Measurements from ENCODE around the gene TFF2.

Gene TFF2

DNA sequence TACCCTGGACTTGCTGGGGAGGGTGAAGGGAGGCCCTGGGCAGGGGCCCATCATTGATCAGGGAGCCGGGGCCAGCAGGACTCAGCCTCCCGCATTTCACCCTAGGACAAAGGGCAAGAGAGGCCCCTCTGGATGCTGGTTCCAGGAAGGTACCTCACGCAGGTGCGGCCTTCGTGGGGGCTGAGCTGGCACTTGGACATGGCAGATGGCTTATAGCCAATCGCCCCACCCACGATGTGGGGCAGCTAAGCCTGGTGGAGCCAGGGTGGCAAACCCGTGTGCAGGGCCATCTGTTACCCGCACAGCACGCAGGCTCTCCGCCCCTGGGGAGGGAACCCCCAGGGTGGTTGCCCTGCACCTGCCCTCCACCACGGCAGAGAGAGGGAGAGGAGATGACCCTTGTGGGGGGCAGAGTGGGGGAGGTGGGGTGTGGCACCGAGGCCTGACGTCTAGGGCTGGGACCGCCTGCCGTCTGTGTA is 38.1 kb downstream of the TFF2 start:
- Mint-ChIP-seq H3K9me3 (no peaks in the 10 kb centered on the region), H3K4me3 (no peak overlapping the region), H3K27me3 (no peaks in the 10 kb centered on the region), H3K27ac (no peak overlapping the region), H3K4me1 (peaks cover 7% of the 10 kb centered on the region)
- ATAC-seq: peak; percentile 34
- no peak for DNase-seq

DNA sequence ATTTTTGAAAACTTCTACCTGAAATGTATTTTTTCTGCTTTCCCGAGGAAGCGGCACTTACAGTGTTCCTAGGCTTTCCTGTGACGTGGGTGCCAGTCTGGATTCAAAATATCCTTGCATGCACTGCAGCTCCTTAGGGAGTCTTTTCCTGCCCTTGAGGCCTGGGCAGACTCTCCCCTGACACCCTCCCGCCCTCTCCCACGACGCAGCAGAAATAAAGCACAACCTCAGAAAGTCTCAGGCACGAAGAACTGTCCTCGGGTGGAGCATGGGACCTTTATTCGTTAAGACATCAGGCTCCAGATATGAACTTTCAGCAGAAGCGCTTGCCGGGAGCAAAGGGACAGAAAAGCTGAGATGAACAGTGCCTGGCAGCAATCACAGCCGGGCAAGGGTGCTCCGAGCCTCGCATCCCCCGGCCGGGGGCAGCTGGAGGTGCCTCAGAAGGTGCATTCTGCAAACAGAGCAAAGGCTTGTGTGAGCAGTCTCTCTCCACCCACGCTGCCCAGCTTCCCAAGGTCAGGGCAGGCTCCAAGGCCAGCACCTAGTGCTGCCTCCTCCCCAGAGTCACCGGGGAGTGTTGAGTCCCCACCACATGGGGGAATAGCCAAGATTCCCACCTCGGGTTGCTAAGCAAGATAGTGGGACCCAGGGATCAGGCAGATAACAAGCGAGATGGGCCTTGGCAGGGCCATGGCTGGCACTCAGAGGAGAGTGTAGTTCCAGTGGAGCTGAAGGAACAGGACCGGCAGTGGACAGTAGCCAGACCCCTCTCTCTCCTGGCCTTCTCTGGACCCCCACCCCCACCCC is 38.8 kb downstream of the TFF2 start:
- H3K27me3 Mint-ChIP-seq: no peaks in the 10 kb centered on the region

DNA sequence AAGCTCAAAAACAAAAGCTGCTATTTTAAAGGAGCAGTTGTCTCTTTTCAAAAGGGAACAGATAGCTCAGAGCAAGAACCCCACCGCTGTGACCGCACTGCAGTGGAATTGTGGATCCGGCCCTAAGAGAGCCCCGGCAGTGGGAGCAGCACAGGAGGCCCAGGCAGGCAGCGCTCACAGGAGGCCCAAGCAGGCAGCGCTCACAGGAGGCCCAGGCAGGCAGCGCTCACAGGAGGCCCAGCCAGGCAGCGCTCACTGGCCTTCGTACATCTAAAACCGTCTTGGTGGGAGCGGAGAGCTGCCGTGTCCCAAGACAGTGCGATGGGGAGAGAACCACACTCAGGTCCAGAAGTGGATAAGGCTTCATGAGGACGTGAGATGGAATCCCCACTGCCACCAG is 39.6 kb downstream of the TFF2 start:
- Mint-ChIP-seq H3K27ac (no peak overlapping the region), H3K27me3 (no peaks in the 10 kb centered on the region)
- DNase-seq: no peak

More for the DNA sequence above, 38.8 kb downstream of the TFF2 start:
- no peak for ATAC-seq
- Mint-ChIP-seq H3K27ac (no peak overlapping the region), H3K4me1 (peaks cover 7% of the 10 kb centered on the region), H3K9me3 (no peaks in the 10 kb centered on the region), H3K4me3 (no peak overlapping the region)
- no peak for DNase-seq

DNA sequence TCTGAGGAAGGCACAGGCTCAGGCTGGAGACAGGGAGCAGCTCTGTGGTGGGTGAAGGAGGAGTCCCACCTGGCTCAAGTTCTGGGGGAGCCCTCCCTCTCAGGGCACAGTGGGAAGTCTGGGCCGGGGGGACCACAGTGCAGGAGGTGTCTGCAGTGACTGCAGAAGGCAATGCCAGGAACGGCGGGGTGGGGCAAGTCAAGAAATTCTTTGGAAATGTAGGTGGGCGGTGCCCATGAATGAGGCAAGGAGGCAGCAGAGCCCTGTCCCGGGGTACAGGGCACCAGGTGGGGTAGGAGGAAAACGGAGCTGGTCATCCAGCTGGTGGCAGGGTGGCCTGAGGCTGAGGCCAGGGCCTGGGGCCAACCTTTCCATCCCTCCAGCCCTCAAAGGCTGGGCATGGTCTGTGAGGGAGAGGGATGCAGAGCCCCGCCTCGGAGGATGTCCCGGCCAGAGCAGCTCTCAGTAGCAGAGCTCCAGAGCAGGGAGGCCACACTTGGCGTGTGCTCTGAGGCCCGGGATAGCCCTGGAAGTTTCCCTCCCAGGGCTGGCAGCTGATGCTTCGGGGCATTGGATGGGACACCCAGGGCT is 40.3 kb downstream of the TFF2 start:
- Mint-ChIP-seq H3K4me3 (no peak overlapping the region), H3K9me3 (no peaks in the 10 kb centered on the region), H3K27ac (no peak overlapping the region), H3K4me1 (peaks cover 15% of the 10 kb centered on the region), H3K27me3 (no peaks in the 10 kb centered on the region)
- ATAC-seq: no peak
- no peak for DNase-seq

More for the DNA sequence above, 39.6 kb downstream of the TFF2 start:
- Mint-ChIP-seq H3K4me1 (peaks cover 15% of the 10 kb centered on the region), H3K9me3 (no peaks in the 10 kb centered on the region), H3K4me3 (no peak overlapping the region)
- ATAC-seq: no peak

DNA sequence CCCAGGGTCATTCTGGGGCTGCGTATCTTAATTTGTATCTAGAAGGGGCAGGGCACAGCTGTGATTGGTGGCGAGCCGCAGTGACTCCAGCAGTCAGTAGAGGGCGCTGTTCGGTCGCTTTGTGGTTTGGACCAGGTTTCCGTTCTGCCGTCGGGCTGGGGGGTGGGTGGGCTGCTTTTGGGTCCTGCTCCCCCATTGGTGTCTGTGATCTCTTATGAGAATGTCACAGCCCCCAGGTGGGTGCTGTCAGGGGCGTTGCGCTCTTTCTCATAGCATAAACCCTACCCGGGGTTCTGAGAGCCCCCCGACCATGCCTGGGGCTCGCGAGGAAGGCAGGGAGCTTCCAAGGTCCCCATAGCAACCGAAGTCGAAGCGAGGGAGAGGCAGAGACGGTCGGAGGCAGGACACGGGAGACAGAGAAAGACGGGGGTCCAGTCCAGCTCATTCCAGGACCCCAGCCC is 41.0 kb downstream of the TFF2 start:
- peak; percentile 79 for ATAC-seq
- no peaks in the 10 kb centered on the region for H3K9me3 Mint-ChIP-seq
- H3K4me3 Mint-ChIP-seq: peak overlapping the region; percentile 19 to 31
- H3K27me3 Mint-ChIP-seq: no peaks in the 10 kb centered on the region
- peaks cover 15% of the 10 kb centered on the region for H3K4me1 Mint-ChIP-seq
- DNase-seq: peak; percentile 73 to 75
- no peak overlapping the region for H3K27ac Mint-ChIP-seq

DNA sequence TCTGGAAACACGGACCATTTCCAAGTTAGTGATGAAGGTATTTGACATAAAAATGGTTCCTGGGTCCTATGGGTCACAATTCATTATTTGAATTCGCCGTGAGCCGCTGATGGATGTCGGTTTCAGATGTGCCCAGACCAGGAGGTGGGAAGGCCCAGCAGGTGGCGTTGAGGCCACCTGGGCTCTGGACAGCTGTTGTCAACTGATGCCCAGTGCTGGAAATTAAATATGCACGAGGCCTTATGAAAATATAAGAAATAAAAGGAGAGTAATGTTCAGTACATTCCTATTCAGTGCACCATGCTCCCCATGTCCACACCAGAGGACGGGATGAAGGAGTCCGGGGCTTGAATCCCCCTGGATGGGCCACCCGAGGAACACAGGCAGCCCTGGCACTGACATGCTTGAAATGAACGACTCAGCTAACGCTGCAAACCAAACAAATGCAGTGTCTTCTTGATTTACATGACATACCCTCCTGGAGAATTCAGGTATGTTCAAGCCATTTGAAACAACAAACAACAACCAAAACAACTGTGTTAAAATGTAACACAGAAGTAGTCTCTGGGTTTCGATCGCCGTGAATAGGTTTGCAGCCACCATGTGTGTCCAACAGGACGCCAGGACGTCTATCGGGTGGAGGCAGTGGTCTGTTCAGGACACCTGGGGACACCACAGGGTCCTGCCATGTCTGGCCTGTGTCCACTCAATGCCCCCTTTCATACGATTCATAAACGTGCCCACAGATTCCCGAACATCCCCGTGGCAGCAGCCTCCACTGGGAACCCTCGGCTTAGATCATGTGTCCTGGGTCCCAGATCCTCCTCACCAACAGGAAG is 41.7 kb downstream of the TFF2 start:
- Mint-ChIP-seq H3K27ac (peak overlapping the region in 1 of 2 donors; percentile 67), H3K4me3 (no peak overlapping the region), H3K9me3 (no peaks in the 10 kb centered on the region), H3K4me1 (peaks cover 15% of the 10 kb centered on the region), H3K27me3 (no peaks in the 10 kb centered on the region)
- DNase-seq: no peak
- no peak for ATAC-seq

DNA sequence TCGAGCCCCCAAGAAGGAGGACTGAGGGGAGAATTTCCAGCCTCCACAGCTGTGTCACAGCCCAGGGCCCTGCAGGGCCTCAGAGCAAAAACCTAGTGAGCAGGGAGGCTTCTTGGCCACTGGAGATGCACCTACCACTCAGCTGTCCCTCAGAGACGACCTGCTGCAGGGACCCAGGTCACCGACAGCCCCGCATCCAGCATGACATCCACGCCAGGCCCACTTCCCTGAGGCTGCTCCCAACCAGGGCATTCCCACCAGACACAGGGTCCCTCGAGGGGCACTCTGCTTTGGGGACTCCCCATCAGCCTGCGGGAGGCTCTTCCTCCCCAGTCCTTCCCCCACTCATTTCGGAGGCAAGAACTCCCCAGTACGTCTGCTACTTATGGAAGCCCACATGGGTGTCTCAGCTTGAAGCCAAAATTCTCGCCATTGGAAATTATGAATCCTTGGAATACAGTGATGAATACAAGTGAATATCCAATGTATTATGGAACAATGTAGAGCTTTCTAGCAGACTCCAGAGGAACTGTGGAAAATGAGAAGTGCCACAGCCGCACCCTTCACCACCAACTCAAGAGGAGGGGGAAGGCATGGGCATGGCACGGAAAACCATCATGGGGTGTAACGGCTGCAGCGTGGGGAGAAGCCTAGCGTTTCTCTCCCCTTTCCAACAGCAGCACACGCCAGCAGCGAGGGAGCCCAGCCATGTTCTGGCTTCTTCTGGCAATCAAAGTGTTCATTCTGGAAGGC is 42.5 kb downstream of the TFF2 start:
- no peaks in the 10 kb centered on the region for H3K27me3 Mint-ChIP-seq
- ATAC-seq (no peak), DNase-seq (no peak)
- H3K9me3 Mint-ChIP-seq: no peaks in the 10 kb centered on the region
- no peak overlapping the region for H3K4me3 Mint-ChIP-seq
- H3K27ac Mint-ChIP-seq: peak overlapping the region in 1 of 2 donors; percentile 67
- peaks cover 15% of the 10 kb centered on the region for H3K4me1 Mint-ChIP-seq

DNA sequence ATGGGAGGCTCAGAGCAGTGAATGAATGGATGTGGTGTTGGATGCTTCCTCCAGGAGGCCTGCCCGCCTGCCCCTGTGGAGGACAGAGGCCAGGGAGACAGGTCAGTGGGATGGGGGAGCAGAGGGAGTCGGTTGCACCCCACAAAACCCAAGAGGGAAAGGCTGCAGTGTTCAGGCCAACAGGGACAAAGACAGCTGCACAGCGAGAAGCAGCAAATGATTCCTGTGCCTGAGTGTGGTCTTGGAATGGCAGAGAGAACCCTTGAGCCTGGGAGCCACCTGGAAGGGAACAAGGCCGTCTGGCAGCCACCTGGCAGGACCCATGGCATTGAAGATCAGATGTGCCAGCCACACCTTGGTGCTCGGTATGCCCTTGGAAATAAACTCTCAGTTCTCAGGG is 43.7 kb downstream of the TFF2 start:
- no peak for ATAC-seq
- H3K4me1 Mint-ChIP-seq: peaks cover 15% of the 10 kb centered on the region
- H3K27ac Mint-ChIP-seq: no peak overlapping the region
- DNase-seq: no peak
- H3K27me3 Mint-ChIP-seq: no peaks in the 10 kb centered on the region
- H3K4me3 Mint-ChIP-seq: no peak overlapping the region
- H3K9me3 Mint-ChIP-seq: no peaks in the 10 kb centered on the region

DNA sequence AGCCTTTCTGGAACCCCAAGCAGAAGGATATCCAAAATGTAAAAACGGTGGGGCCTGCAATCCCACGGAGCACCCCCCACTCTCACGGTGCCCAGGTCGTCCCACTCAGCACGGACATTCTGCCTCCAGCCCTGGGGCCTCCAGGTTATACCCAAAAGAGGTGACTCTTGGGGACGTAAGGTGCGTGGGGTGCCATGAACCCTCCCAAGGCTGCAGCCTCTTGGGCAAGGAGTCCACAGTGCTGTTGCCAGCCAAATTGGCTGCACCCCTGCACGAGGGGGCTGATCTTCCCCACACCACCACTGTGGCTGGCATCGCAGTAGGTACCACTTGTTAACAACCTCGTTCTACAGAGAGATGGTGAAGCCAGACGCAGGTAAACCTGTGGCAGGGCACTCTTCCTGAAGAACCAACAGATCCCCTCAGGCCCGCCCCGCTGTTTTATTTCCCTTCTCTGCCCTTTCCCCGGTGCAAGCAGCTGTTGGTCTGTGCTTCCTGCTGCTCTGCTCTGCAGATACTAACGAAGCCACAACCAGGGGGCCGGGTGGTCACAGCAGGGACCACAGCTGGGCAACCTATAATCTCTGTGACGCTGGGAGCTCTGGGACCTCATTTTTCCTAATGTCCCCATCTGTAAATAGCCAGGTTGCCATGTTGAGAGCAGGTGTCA is 44.3 kb downstream of the TFF2 start:
- Mint-ChIP-seq H3K27me3 (no peaks in the 10 kb centered on the region), H3K4me1 (peaks cover 15% of the 10 kb centered on the region), H3K9me3 (no peaks in the 10 kb centered on the region), H3K27ac (peak overlapping the region in 1 of 2 donors; percentile 59), H3K4me3 (no peak overlapping the region)
- DNase-seq (no peak), ATAC-seq (no peak)

DNA sequence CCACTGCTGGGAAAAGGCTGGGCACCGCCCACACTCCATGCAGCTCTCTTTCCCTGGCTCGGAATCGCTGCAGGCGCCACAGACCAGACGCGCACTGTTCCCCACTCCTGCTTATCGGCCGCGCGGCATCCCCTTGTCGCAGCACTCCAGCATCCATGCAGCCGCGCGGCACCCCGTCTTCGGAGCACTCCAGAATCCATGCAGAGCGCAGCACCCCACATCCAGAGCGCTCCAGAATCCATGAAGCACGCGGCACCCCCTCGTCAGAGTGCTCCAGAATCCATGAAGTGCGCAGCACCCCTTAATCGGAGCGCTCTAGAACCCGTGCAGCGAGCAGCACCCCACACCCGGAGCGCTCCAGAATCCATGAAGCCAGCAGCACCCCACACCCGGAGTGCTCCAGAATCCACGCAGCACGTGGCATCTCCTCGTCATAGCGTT is 45.1 kb downstream of the TFF2 start:
- DNase-seq (no peak), ATAC-seq (no peak)
- Mint-ChIP-seq H3K27ac (peak overlapping the region in 1 of 2 donors; percentile 78), H3K27me3 (no peaks in the 10 kb centered on the region), H3K9me3 (no peaks in the 10 kb centered on the region), H3K4me1 (peaks cover 15% of the 10 kb centered on the region), H3K4me3 (peak overlapping the region in 1 of 2 donors; percentile 13)

DNA sequence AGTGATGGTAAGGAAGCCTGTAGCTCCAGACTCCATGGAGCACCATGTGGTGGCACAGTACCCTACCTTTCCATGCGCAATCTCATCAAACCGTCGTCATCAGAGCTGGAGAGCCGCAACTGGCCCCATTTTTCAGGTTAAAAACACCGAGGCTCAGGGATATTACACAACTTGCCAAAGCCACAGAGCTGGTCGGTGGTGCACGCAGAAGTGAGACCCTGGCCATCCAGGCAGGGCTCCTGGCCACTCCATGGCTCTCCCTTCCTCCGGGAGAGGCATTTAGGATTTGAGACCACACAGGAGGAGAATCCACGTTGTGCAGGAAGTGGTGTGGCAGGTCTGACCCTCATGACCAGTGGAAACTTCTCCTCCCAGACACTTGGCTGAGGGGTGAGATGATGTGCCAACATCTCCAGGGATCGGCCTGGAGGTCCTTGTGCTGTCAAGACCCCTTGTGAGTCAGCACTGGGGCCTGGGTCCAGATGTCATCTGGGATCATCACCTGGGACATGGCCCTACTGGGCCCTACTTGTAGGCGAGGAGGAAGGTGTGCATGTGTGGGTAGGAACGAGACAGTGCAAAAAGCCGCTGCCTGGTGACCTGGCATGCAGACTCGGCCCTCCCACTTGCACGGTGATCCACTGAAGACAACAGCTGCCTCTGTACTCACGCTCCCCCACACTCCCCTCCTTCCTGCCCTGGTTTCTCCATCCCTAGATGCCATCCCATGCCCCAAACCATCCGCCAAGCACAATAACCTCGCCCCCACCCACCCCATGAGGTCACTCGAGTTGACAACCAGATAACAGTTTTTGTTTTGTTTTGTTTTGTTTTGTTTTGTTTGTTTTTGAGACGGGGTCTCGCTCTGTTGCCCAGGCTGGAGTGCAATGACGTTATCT is 46.0 kb downstream of the TFF2 start:
- H3K4me1 Mint-ChIP-seq: peaks cover 18% of the 10 kb centered on the region
- no peaks in the 10 kb centered on the region for H3K9me3 Mint-ChIP-seq
- H3K27me3 Mint-ChIP-seq: no peaks in the 10 kb centered on the region
- no peak for DNase-seq
- ATAC-seq: no peak
- peak overlapping the region in 1 of 2 donors; percentile 74 for H3K27ac Mint-ChIP-seq
- H3K4me3 Mint-ChIP-seq: no peak overlapping the region

DNA sequence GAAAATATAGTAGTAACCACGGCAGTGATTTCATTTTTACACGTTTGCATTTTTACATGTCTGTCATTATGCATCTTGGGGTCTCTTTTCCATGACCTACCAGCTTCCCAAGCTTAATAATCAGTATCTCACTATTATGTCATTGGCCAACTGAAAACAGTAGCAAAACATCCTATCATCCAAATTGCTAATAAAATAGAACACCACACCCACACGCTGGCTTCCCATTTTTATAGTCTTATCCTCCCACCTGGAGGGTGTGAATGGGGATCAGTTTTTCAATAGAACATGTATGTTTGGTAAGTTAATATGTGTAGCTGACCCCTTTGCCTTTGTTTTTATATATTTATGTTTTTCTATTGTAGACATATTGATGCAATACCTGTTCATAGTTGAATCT is 47.4 kb downstream of the TFF2 start:
- Mint-ChIP-seq H3K27me3 (no peaks in the 10 kb centered on the region), H3K4me1 (peaks cover 23% of the 10 kb centered on the region), H3K27ac (no peak overlapping the region), H3K4me3 (no peak overlapping the region), H3K9me3 (no peaks in the 10 kb centered on the region)
- no peak for ATAC-seq
- no peak for DNase-seq

DNA sequence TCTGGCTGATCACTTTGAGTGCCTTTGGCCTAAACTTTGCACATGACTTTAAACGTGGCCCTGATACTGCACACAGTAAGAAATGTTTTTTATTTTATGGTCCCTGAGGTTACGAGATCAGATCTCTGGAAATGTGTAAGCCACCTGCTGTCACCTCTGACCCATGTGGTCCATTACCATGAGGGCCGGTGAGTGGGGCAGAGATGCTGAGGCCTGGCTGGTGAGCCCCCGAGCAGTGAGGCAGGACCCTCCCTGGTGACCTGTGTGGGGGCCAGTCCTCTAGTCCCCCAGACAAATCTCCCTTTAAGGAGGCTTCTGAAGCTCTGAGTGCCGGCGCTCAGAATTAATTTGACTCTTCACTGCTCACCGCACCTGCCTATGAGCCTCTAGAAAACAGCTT is 48.0 kb downstream of the TFF2 start:
- no peak for ATAC-seq
- Mint-ChIP-seq H3K27ac (peak overlapping the region in 1 of 2 donors; percentile 42), H3K4me1 (peaks cover 23% of the 10 kb centered on the region)

More for the DNA sequence above, 48.0 kb downstream of the TFF2 start:
- no peaks in the 10 kb centered on the region for H3K27me3 Mint-ChIP-seq
- no peak for DNase-seq
- no peaks in the 10 kb centered on the region for H3K9me3 Mint-ChIP-seq
- no peak overlapping the region for H3K4me3 Mint-ChIP-seq

All from stimulated activated naive CD8-positive, alpha-beta T cell treated with anti-CD3 and anti-CD28 coated beads, Interleukin-15, amount 100 ng/mL, for 72 hours (primary cell).